A673 (cell line): ENCODE results near the gene RBM12.

Source experiments
- CTCF ChIP-seq: fragments of 300-800, 200-600 bp; sonication (generic); conservative IDR thresholded peaks from 2 replicates; pipeline ENCODE4 v1.5.1; 2017; ENCODE audit warnings: low read depth, mild to moderate bottlenecking, antibody characterized with exemption, low read length, moderate library complexity, mixed read lengths
- EZH2 ChIP-seq: fragments of 200-600 bp; sonication (generic); IDR thresholded peaks from 2 replicates; pipeline ENCODE4 v1.6.1; 2017; ENCODE audit warnings: borderline replicate concordance, low read depth, mild to moderate bottlenecking, mixed read lengths, antibody characterized with exemption, low read length; ENCODE audit not compliant: poor library complexity, severe bottlenecking

- TF ChIP-seq CTCF: no peak
- TF ChIP-seq EZH2: no peak
These were observed 65.0 kb downstream of the RBM12 start for GRCh38 chr20:35599776-35600120.
